Islet precursor cell (in vitro differentiated cells): ENCODE measurements around the gene ZNF546.

Experiments used
- DNase-seq: peaks from one replicate; pipeline ENCODE4 v3.0.0-alpha.2; 2018

ZNF546 gene

DNA sequence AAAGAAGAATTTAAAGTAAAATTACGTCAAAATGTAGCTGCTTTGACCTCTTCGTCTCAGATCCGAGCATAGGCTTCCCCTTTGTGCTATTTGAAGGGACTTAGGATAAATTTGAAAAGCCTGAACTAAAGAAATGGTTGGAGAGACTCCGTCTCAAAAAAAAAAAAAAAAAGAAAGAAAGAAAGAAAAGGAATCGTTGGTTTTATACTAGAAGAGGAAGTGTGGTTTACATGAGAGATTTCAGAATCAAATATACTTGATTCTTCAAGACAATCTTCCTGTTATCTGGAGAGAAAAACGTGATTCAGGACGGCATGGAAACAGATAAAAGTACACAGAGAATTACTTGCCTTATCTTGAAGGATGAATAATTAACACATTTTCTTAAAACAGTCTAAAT is 59.6 kb downstream of the ZNF546 start:
- no peak for DNase-seq

GRCh38 chr19:40057166-40057565 is 60.3 kb downstream of the ZNF546 start:
- DNase-seq, result no peak

DNA sequence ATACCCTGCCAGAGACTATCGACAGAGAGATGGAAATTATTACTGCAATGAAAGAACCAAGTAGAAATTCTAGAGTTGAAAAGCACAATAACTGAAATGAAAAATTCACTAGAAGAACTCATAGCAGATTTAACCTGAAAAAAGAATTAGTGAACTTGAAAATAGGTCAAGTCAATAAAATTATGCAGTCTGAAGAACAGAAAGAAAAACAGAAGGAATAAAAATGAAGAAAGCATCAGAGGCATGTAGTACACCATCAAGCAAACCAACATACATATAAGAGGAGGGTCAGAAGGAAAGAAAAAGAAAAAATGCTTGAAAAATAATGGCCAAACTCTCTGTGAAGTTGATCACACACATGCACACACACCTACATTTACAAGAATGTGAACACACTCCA is 62.8 kb downstream of the ZNF546 start:
- DNase-seq, result no peak

DNA sequence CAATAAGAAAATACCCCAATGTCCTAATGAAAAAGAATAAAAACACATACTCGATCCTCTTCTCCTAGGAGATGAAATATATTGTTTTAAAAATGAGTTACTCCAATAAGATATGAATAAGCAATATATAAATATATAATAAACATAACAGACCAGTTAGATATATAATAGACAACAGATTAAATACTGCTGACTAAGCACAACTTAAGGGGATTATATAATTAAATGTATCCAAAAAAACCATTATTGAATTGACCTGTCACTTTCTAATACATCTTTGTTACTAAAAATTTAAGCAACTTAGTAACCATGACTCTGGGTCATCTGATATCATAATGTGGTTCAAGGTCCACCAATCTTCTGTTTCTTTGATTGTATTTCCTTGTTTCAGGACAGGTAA is 73.2 kb downstream of the ZNF546 start:
- no peak for DNase-seq
